Adipocyte (in vitro differentiated cells): Measurements from ENCODE around the gene ZNF738.
"Not testable (repeated sequence)": the region's sequence is repeated elsewhere in the genome, so short reads cannot be mapped to it uniquely, and the experiment has no call there.

Experiments
- DNase-seq: peaks from one replicate; pipeline ENCODE4 v3.0.0-alpha.2; 2015; ENCODE audit warnings: low read depth
- H3K27me3 ChIP-seq: replicated peaks from 2 replicates; pipeline ENCODE4 v1.7.0; 2013; ENCODE audit warnings: mild to moderate bottlenecking, low read length, moderate library complexity; ENCODE audit not compliant: control insufficient read depth, insufficient read depth
- H3K36me3 ChIP-seq: 2 replicates; pipeline ENCODE4 v1.7.0; 2013; ENCODE audit warnings: low read length, mild to moderate bottlenecking, moderate library complexity; ENCODE audit not compliant: control insufficient read depth, insufficient read depth, severe bottlenecking
- H3K4me1 ChIP-seq: 2 replicates; pipeline ENCODE4 v1.7.0; 2013; ENCODE audit warnings: mild to moderate bottlenecking, low read length, moderate library complexity; ENCODE audit not compliant: control insufficient read depth, insufficient read depth
- H3K4me3 ChIP-seq: 2 replicates; pipeline ENCODE4 v1.7.0; 2013; ENCODE audit warnings: mild to moderate bottlenecking, low read length, moderate library complexity
- H3K9ac ChIP-seq: 2 replicates; pipeline ENCODE4 v1.7.0; 2013; ENCODE audit warnings: mild to moderate bottlenecking, low read length, moderate library complexity
- H3K9me3 ChIP-seq: 2 replicates; pipeline ENCODE4 v1.7.0; 2013; ENCODE audit warnings: mild to moderate bottlenecking, low read length, moderate library complexity; ENCODE audit not compliant: control insufficient read depth

The ZNF738 gene

GRCh38 chr19:21335721-21336120 lies 23.1 kb upstream of the ZNF738 start:
- H3K9me3 ChIP-seq = peaks cover 19% of the 10 kb centered on the region
- no peaks in the 10 kb centered on the region for H3K36me3 ChIP-seq
- no peak for DNase-seq
- H3K4me1 ChIP-seq = no peaks in the 10 kb centered on the region
- H3K9ac ChIP-seq = no peak overlapping the region
- no peak overlapping the region for H3K4me3 ChIP-seq
- no peaks in the 10 kb centered on the region for H3K27me3 ChIP-seq

DNA sequence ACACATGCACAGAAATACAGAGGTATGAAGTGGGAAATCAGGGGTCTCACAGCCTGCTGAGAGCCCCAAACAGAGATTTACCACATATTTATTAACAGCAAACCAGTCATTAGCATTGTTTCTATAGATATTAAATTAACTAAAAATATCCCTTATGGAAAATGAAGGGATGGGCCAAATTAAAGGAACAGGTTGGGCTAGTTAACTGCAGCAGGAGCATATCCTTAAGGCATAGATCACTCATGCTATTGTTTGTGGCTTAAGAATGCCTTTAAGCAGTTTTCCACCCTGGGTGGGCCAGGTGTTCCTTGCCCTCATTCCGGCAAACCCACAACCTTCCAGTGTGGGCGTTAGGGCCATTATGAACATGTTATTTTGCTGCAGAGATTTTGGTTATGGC lies 14.0 kb upstream of the ZNF738 start:
- not testable (repeated sequence) for DNase-seq, H3K4me1 ChIP-seq, H3K9me3 ChIP-seq, H3K4me3 ChIP-seq, H3K27me3 ChIP-seq, H3K36me3 ChIP-seq, H3K9ac ChIP-seq

DNA sequence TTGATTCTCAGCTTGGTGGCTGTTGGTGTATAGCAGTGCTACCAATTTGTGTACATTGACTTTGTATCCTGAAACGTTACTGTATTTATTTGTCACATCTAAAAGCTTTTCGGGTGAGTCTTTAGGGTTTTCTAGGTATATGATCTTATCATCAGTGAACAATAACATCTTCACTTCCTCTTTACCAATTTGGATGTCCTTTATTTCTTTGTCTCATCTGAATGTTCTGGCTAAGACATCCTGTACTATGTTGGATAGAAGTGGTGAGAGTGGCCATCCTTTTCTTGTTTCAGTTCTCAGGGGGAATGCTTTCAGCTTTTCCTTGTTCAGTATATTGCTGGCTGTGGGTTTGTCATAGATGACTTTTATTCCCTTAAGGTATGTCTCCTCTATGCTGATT lies 6.0 kb upstream of the ZNF738 start:
- Histone ChIP-seq H3K4me1 (no peaks in the 10 kb centered on the region), H3K9ac (no peak overlapping the region), H3K27me3 (no peaks in the 10 kb centered on the region), H3K36me3 (no peaks in the 10 kb centered on the region), H3K4me3 (no peak overlapping the region), H3K9me3 (peaks cover 6% of the 10 kb centered on the region)
- DNase-seq = no peak

DNA sequence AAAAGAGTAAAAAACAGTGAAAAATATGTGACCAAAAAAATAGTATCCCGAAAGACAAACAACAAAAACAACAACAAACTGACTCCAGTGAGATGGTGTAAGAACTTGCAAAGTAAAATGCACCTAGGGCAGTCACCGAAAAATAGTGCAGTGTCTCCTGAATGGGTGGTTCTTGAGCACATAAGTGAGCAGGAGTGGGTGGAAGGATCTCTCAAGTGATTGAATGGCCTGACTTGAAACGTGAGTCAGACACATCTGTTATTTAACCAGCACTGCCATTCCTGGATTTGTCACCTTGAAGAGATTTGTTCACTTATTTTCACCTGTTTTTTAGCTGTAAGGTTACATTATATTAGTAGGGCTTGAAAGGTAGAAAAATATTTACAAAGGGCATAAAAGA lies 3.5 kb downstream of the ZNF738 start:
- H3K27me3 ChIP-seq = no peaks in the 10 kb centered on the region
- H3K9ac ChIP-seq = no peak overlapping the region
- no peaks in the 10 kb centered on the region for H3K4me1 ChIP-seq
- no peak for DNase-seq
- H3K9me3 ChIP-seq = peaks cover 10% of the 10 kb centered on the region
- H3K36me3 ChIP-seq = peaks cover 32% of the 10 kb centered on the region
- no peak overlapping the region for H3K4me3 ChIP-seq

- H3K36me3 ChIP-seq = peaks cover 28% of the 10 kb centered on the region
- H3K4me3 ChIP-seq = peak overlapping the region; percentile 59
- no peak for DNase-seq
- H3K27me3 ChIP-seq = no peaks in the 10 kb centered on the region
- H3K4me1 ChIP-seq = no peaks in the 10 kb centered on the region
- no peak overlapping the region for H3K9ac ChIP-seq
- peaks cover 98% of the 10 kb centered on the region for H3K9me3 ChIP-seq
Measured at GRCh38 chr19:21383980-21384582, 25.3 kb downstream of the ZNF738 start.

DNA sequence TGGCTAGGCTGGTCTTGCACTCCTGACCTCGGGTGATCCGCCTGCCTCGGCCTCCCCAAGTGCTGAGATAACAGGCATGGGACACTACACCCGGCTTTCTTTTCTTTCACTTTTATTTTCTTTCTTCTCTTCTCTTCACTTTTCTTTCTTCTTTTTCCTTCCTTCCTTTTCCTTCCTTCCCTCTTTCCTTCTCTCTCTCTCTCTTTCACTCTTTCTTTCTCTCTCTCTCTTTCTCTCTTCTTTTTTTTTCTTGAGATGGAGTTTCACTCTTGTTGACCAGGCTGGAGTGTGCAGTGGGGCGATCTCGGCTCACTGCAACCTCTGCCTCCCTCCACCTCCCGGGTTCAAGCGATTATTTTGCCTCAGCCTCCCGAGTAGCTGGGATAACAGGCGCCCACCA lies 37.3 kb downstream of the ZNF738 start:
- Histone ChIP-seq H3K9ac (no peak overlapping the region), H3K4me3 (peak overlapping the region; percentile 96), H3K4me1 (peaks cover 14% of the 10 kb centered on the region), H3K9me3 (peaks cover 21% of the 10 kb centered on the region), H3K27me3 (no peaks in the 10 kb centered on the region), H3K36me3 (peaks cover 14% of the 10 kb centered on the region)
- no peak for DNase-seq

GRCh38 chr19:21396893-21397572 lies 38.2 kb downstream of the ZNF738 start, which contains the start of gene ZNF493:
Gene ZNF493, plus strand, starts transcription at chr19:21397133. Its CDS starts 105 bp downstream, at chr19:21397238.
- peak; percentile 98 for DNase-seq
- Histone ChIP-seq H3K4me1 (peaks cover 14% of the 10 kb centered on the region), H3K36me3 (peaks cover 14% of the 10 kb centered on the region), H3K9ac (peak within 1 kb of the TSS; percentile 93), H3K9me3 (peaks cover 13% of the 10 kb centered on the region), H3K4me3 (peak within 1 kb of the TSS; percentile 96), H3K27me3 (no peaks in the 10 kb centered on the region)

- Histone ChIP-seq H3K9ac (no peak overlapping the region), H3K4me1 (peaks cover 14% of the 10 kb centered on the region), H3K36me3 (peaks cover 32% of the 10 kb centered on the region), H3K4me3 (peak overlapping the region; percentile 96), H3K27me3 (no peaks in the 10 kb centered on the region), H3K9me3 (peaks cover 25% of the 10 kb centered on the region)
- peak; percentile 23 for DNase-seq
Measured at GRCh38 chr19:21398851-21399250, 40.1 kb downstream of the ZNF738 start.

DNA sequence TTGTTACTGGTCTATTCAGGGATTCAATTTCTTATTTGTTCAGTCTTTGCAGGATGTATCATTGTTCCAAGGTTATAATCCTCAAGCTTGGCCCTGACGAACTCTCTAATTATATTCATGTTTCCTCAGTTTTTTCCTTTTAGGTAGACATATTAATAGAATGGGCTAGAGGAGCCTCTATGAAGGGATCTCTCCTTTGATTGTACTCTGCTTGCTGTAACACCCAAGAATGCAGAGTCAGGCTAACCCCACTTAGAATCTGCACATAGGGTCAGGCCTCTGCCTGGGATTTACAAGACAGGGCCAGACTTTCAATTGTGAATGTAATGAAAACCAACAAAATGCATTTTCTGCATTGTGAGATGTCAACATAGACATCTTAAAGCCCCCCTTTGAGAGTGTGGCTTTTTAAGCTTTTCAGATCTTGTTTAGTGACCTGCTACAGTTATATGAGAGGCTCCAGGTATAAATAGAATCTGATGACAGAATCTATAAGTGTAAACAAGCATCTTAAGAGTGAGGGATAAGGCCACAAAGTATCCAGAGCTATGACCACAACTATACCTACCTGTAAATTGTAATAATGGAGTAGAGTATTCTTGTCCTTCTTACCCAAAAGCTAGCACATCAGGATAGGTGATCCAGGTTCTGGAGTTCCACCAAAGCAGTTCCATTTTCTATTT lies 43.6 kb downstream of the ZNF738 start:
- H3K36me3 ChIP-seq = peaks cover 64% of the 10 kb centered on the region
- H3K4me1 ChIP-seq = peaks cover 14% of the 10 kb centered on the region
- no peak overlapping the region for H3K4me3 ChIP-seq
- no peak for DNase-seq
- no peak overlapping the region for H3K9ac ChIP-seq
- H3K9me3 ChIP-seq = peaks cover 51% of the 10 kb centered on the region
- no peaks in the 10 kb centered on the region for H3K27me3 ChIP-seq

- H3K4me3 ChIP-seq = no peak overlapping the region
- no peak for DNase-seq
- peaks cover 85% of the 10 kb centered on the region for H3K9me3 ChIP-seq
Measured at GRCh38 chr19:21410166-21410565, 51.4 kb downstream of the ZNF738 start.

DNA sequence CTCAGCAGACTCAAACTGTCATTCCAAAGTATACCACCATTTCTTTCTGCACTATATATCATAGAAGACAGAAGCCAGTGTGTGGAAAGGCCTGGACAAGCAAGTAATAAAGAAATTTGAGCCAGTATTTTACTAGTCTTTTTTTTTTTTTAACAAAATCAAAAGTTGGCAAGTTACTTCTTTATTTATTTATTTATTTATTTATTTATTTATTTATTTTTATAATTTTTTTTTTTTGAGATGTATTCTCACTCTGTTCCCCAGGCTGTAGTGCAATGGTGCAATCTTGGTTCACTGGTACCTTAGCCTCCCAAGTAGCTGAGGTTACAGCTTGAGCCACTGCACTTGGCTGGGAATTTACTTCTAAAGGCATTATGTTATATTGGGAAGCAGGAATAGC lies 63.4 kb downstream of the ZNF738 start:
- Histone ChIP-seq H3K9me3 (peaks cover 98% of the 10 kb centered on the region), H3K36me3 (peaks cover 42% of the 10 kb centered on the region), H3K4me1 (no peaks in the 10 kb centered on the region), H3K9ac (no peak overlapping the region), H3K27me3 (no peaks in the 10 kb centered on the region), H3K4me3 (peak overlapping the region; percentile 70)
- no peak for DNase-seq

More at GRCh38 chr19:21410166-21410565, 51.4 kb downstream of the ZNF738 start:
- no peaks in the 10 kb centered on the region for H3K4me1 ChIP-seq
- H3K27me3 ChIP-seq = no peaks in the 10 kb centered on the region
- no peak overlapping the region for H3K9ac ChIP-seq
- H3K36me3 ChIP-seq = peaks cover 93% of the 10 kb centered on the region
